Measurements from ENCODE around the gene TGOLN2.

TGOLN2 gene

GRCh38 chr2:85309699-85310321 is 18.0 kb downstream of the TGOLN2 start:
- no peak for DNase-seq (ENCODE audit: low read depth in 1 of 2, low spot score in 1 of 2)

- no peak for DNase-seq (ENCODE audit: low read depth in 1 of 2, low spot score in 1 of 2)
Observed at GRCh38 chr2:85308896-85309555, 18.8 kb downstream of the TGOLN2 start.

GRCh38 chr2:85308201-85308600 is 19.6 kb downstream of the TGOLN2 start:
- no peak for DNase-seq (ENCODE audit: low read depth in 1 of 2, low spot score in 1 of 2)

GRCh38 chr2:85307527-85307897 is 20.3 kb downstream of the TGOLN2 start:
- DNase-seq (ENCODE audit: low read depth in 1 of 2, low spot score in 1 of 2), result no peak

- no peak for DNase-seq (ENCODE audit: low read depth in 1 of 2, low spot score in 1 of 2)
Observed at GRCh38 chr2:85303780-85304531, 23.8 kb downstream of the TGOLN2 start.

GRCh38 chr2:85302121-85302520 is 25.7 kb downstream of the TGOLN2 start:
- DNase-seq (ENCODE audit: low read depth in 1 of 2, low spot score in 1 of 2), result no peak

GRCh38 chr2:85291425-85292023 is 36.3 kb downstream of the TGOLN2 start:
- DNase-seq (ENCODE audit: low read depth in 1 of 2, low spot score in 1 of 2), result no peak

- DNase-seq (ENCODE audit: low read depth in 1 of 2, low spot score in 1 of 2), result no peak
Observed at GRCh38 chr2:85288244-85288725, 39.5 kb downstream of the TGOLN2 start.

GRCh38 chr2:85287721-85288120 is 40.1 kb downstream of the TGOLN2 start:
- no peak for DNase-seq (ENCODE audit: low read depth in 1 of 2, low spot score in 1 of 2)

- no peak for DNase-seq (ENCODE audit: low read depth in 1 of 2, low spot score in 1 of 2)
Observed at GRCh38 chr2:85286918-85287317, 40.9 kb downstream of the TGOLN2 start.

GRCh38 chr2:85283641-85284040 is 44.1 kb downstream of the TGOLN2 start:
- DNase-seq (ENCODE audit: low read depth in 1 of 2, low spot score in 1 of 2), result no peak

- no peak for DNase-seq (ENCODE audit: low read depth in 1 of 2, low spot score in 1 of 2)
Observed at GRCh38 chr2:85282914-85283313, 44.9 kb downstream of the TGOLN2 start.

GRCh38 chr2:85281553-85281952 is 46.2 kb downstream of the TGOLN2 start:
- no peak for DNase-seq (ENCODE audit: low read depth in 1 of 2, low spot score in 1 of 2)

GRCh38 chr2:85278361-85278760 is 49.4 kb downstream of the TGOLN2 start:
- no peak for DNase-seq (ENCODE audit: low read depth in 1 of 2, low spot score in 1 of 2)

- no peak for DNase-seq (ENCODE audit: low read depth in 1 of 2, low spot score in 1 of 2)
Observed at GRCh38 chr2:85277416-85278158, 50.2 kb downstream of the TGOLN2 start.

GRCh38 chr2:85276571-85277118 is 51.1 kb downstream of the TGOLN2 start:
- no peak for DNase-seq (ENCODE audit: low read depth in 1 of 2, low spot score in 1 of 2)

GRCh38 chr2:85275984-85276540 is 51.7 kb downstream of the TGOLN2 start:
- DNase-seq (ENCODE audit: low read depth in 1 of 2, low spot score in 1 of 2), result no peak

GRCh38 chr2:85273738-85274731 is 53.8 kb downstream of the TGOLN2 start:
- DNase-seq (ENCODE audit: low read depth in 1 of 2, low spot score in 1 of 2), result no peak

- DNase-seq (ENCODE audit: low read depth in 1 of 2, low spot score in 1 of 2), result no peak
Observed at GRCh38 chr2:85272357-85272756, 55.4 kb downstream of the TGOLN2 start.
